Measurements from ENCODE around the gene IST1. TPM values are rescaled to one million over a fixed set of nuclear protein-coding genes. Genes with fewer than 3 reads are reported as not detected.
A peak's percentile ranks its signal among the peaks of the same experiment; 100 is the strongest.

IST1 gene
- total and polyA plus RNA-seq, 9 of the 15 experiments (the other 6 are each of a cell fraction or from before 2014, with no cell fraction given): 135 to 334 (median 188) TPM

DNA sequence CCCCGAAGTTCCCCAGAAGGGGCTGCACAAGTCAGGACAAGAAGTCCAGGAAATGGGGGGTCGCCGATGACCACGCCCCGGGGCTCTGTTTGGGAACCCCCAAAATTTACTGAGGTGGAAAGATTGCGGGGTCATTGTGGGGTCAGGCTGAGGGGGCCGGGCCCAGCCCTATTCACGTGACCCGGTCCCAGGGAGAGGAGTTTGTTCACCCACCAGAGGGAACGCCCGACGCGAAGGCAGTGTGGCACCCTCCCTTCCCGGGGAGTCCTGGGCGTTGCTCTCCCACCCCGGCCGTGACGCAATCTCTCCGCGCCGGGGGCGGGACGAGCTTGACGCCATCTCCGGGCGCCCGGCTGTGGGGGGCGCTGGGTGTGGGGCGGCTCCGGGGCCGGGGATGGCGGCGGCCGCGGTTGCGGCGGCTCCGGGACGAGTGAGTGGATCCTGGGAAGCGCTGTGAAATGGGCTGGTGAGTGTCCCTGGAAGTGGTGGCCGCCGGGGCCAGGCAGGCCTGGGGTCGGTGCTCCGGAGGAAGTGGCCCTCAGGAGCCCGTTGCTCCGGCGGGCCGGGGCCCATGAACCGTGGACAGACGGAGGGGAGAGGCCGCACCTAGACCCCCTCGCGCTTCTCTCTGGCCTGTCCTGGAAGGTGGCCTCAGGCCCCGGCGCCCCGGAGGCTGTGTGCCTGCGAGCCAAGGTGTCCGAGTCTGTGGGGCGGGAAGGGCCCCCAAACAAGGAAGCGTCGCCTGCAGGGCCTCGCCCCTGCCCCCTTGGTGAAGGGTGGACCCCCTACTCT lies 49.5 kb upstream of the IST1 start, which contains the start of gene ATXN1L (continued):
- TF ChIP-seq, protein P1, sequence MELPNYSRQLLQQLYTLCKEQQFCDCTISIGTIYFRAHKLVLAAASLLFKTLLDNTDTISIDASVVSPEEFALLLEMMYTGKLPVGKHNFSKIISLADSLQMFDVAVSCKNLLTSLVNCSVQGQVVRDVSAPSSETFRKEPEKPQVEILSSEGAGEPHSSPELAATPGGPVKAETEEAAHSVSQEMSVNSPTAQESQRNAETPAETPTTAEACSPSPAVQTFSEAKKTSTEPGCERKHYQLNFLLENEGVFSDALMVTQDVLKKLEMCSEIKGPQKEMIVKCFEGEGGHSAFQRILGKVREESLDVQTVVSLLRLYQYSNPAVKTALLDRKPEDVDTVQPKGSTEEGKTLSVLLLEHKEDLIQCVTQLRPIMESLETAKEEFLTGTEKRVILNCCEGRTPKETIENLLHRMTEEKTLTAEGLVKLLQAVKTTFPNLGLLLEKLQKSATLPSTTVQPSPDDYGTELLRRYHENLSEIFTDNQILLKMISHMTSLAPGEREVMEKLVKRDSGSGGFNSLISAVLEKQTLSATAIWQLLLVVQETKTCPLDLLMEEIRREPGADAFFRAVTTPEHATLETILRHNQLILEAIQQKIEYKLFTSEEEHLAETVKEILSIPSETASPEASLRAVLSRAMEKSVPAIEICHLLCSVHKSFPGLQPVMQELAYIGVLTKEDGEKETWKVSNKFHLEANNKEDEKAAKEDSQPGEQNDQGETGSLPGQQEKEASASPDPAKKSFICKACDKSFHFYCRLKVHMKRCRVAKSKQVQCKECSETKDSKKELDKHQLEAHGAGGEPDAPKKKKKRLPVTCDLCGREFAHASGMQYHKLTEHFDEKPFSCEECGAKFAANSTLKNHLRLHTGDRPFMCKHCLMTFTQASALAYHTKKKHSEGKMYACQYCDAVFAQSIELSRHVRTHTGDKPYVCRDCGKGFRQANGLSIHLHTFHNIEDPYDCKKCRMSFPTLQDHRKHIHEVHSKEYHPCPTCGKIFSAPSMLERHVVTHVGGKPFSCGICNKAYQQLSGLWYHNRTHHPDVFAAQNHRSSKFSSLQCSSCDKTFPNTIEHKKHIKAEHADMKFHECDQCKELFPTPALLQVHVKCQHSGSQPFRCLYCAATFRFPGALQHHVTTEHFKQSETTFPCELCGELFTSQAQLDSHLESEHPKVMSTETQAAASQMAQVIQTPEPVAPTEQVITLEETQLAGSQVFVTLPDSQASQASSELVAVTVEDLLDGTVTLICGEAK (IDR thresholded peaks at IDR 0.05): peak; percentile 71; the same call in 1 of the 2 replicates
- TF ChIP-seq, protein P1 (CRISPR knock-in tag; IDR thresholded peaks at IDR 0.05): no peak
- TF ChIP-seq ESRRA (IDR thresholded peaks at IDR 0.05; ENCODE audit: borderline replicate concordance, low read depth): 0 out of 2 replicates have a peak, but pooled peaks have one; percentile 21
- TF ChIP-seq RFX7 (CRISPR knock-in tag; IDR thresholded peaks at IDR 0.05): no peak
- peak; percentile 80; the same call in 1 of the 2 replicates for TF ChIP-seq MBD2 (IDR thresholded peaks at IDR 0.05; ENCODE audit: borderline replicate concordance, low read depth)
- TF ChIP-seq ETV5 (CRISPR knock-in tag; IDR thresholded peaks at IDR 0.05; ENCODE audit: low read depth): no peak
- 0 out of 2 replicates have a peak, but pooled peaks have one; percentile 40 for TF ChIP-seq HDAC2 (IDR thresholded peaks at IDR 0.05)
- 0 out of 2 replicates have a peak, but pooled peaks have one; percentile 33 for TF ChIP-seq IRF2 (CRISPR knock-in tag; IDR thresholded peaks at IDR 0.05)
- 0 out of 2 replicates have a peak, but pooled peaks have one; percentile 41 for TF ChIP-seq NR3C1 (CRISPR knock-in tag; IDR thresholded peaks at IDR 0.05)

Data from K562 (cell line).